ENCODE measurements around the gene SYNDIG1.

The SYNDIG1 gene

GRCh38 chr20:24660651-24661050, 191.2 kb downstream of the SYNDIG1 start:
- H3K27me3 ChIP-seq (ENCODE audit: insufficient read depth, poor library complexity, severe bottlenecking), result peaks cover 4% of the 10 kb centered on the region

GRCh38 chr20:24661255-24661654, 191.8 kb downstream of the SYNDIG1 start:
- no peak for DNase-seq (ENCODE audit: low read depth in 1 of 2, low spot score in 1 of 2)
- TF ChIP-seq REST (IDR thresholded peaks at IDR 0.05; ENCODE audit: insufficient replicate concordance, low read depth) (no peak), POLR2AphosphoS5 (IDR thresholded peaks at IDR 0.05; ENCODE audit: low read depth) (no peak), SPI1 (IDR thresholded peaks at IDR 0.05; ENCODE audit: borderline replicate concordance, low read depth) (no peak)
- Histone ChIP-seq H3K27ac (replicated peaks) (no peak overlapping the region), H3K4me3 (replicated peaks; ENCODE audit: insufficient read depth, low read length) (no peak overlapping the region), H3K27me3 (ENCODE audit: insufficient read depth, poor library complexity, severe bottlenecking) (peaks cover 4% of the 10 kb centered on the region)

More at GRCh38 chr20:24660651-24661050, 191.2 kb downstream of the SYNDIG1 start:
- TF ChIP-seq CTCF (IDR thresholded peaks at IDR 0.05; ENCODE audit: insufficient read depth, low read length) (no peak), SPI1 (IDR thresholded peaks at IDR 0.05; ENCODE audit: borderline replicate concordance, low read depth) (no peak), POLR2AphosphoS5 (IDR thresholded peaks at IDR 0.05; ENCODE audit: low read depth) (no peak)
- Histone ChIP-seq H3K27ac (replicated peaks) (no peak overlapping the region), H3K4me3 (replicated peaks; ENCODE audit: insufficient read depth, low read length) (no peak overlapping the region)
- no peak for DNase-seq (ENCODE audit: low read depth in 1 of 2, low spot score in 1 of 2)

GRCh38 chr20:24662322-24662721, 192.9 kb downstream of the SYNDIG1 start:
- no peak overlapping the region for H3K4me3 ChIP-seq (replicated peaks; ENCODE audit: insufficient read depth, low read length)
- DNase-seq (ENCODE audit: low read depth in 1 of 2, low spot score in 1 of 2), result no peak
- no peak for TF ChIP-seq SPI1 (IDR thresholded peaks at IDR 0.05; ENCODE audit: borderline replicate concordance, low read depth)
- no peak for TF ChIP-seq GABPA (IDR thresholded peaks at IDR 0.05; ENCODE audit: low read depth)
- TF ChIP-seq REST (IDR thresholded peaks at IDR 0.05; ENCODE audit: insufficient replicate concordance, low read depth), result no peak
- TF ChIP-seq POLR2AphosphoS5 (IDR thresholded peaks at IDR 0.05; ENCODE audit: low read depth), result no peak
- TF ChIP-seq CTCF (IDR thresholded peaks at IDR 0.05; ENCODE audit: insufficient read depth, low read length), result no peak
- H3K27ac ChIP-seq (replicated peaks), result no peak overlapping the region
- peaks cover 4% of the 10 kb centered on the region for H3K27me3 ChIP-seq (ENCODE audit: insufficient read depth, poor library complexity, severe bottlenecking)

DNA sequence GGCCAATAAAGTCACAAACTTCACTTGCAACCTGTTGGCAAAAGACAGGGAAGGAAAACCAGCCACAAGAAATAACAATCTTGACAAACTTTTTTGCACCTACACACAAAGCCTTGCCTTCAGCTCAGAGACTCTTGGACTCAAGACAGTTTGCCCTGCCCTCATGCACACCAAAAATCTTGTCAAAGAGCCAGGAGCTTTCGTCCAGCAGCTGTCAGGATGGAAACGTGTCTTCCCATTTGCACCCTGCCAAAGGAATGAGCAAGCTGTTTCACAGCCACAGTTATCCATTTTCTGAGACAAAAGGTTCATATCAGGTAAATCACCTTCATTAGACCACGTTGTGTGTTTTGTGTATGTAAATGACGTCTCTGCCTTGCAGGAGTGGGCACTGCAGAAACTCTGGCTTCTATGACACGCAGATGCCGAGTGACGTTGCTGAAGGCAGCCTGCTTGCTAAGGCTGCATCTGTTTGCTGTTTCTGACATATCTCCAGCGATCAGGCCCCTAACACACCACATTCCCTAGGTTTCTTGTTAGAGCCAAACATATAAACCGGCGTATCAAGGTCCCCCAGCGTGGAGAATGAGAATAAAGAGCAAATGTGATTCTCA, 193.4 kb downstream of the SYNDIG1 start:
- TF ChIP-seq GABPA (IDR thresholded peaks at IDR 0.05; ENCODE audit: low read depth) (no peak), CTCF (IDR thresholded peaks at IDR 0.05; ENCODE audit: insufficient read depth, low read length) (no peak), REST (IDR thresholded peaks at IDR 0.05; ENCODE audit: insufficient replicate concordance, low read depth) (no peak), POLR2AphosphoS5 (IDR thresholded peaks at IDR 0.05; ENCODE audit: low read depth) (no peak), SPI1 (IDR thresholded peaks at IDR 0.05; ENCODE audit: borderline replicate concordance, low read depth) (no peak)
- Histone ChIP-seq H3K27me3 (ENCODE audit: insufficient read depth, poor library complexity, severe bottlenecking) (peaks cover 4% of the 10 kb centered on the region), H3K27ac (replicated peaks) (no peak overlapping the region), H3K4me3 (replicated peaks; ENCODE audit: insufficient read depth, low read length) (no peak overlapping the region)
- DNase-seq (ENCODE audit: low read depth in 1 of 2, low spot score in 1 of 2), result no peak
